HepG2 (cell line): ENCODE results near the gene PDK3. TPM values are rescaled to one million over a fixed set of nuclear protein-coding genes. Genes with fewer than 3 reads are reported as not detected.
A peak's percentile ranks its signal among the peaks of the same experiment; 100 is the strongest.

Source experiments
- DMAP1 ChIP-seq: IDR thresholded peaks from 2 replicates; pipeline ENCODE4 v1.6.1; 2016
- GMEB1 ChIP-seq: sonication (generic); formaldehyde crosslinking; IDR thresholded peaks from 2 replicates; pipeline ENCODE4 v1.5.1; 2020; ENCODE audit warnings: missing genetic modification reagents, mild to moderate bottlenecking, borderline replicate concordance
- GRHL1 ChIP-seq: sonication (generic); formaldehyde crosslinking; conservative IDR thresholded peaks from 2 replicates; pipeline ENCODE4 v1.8.0; 2022; ENCODE audit warnings: missing genetic modification reagents
- HDAC1 ChIP-seq: sonication (generic); formaldehyde crosslinking; IDR thresholded peaks from 2 replicates; pipeline ENCODE4 v1.5.1; 2020; ENCODE audit warnings: mild to moderate bottlenecking, missing genetic modification reagents
- HMGXB4 ChIP-seq, 2 experiments: sonication (generic) in 1 of 2; formaldehyde crosslinking in 1 of 2; IDR thresholded peaks; 2 replicates each; pipeline versions ENCODE4 v1.4.0 to v1.6.1; 2018 to 2020; ENCODE audit warnings: missing genetic modification reagents in 2 of 2, borderline replicate concordance in 1 of 2, low read depth in 1 of 2, mild to moderate bottlenecking in 1 of 2, missing biosample characterization in 1 of 2
- HOXA3 ChIP-seq: sonication (generic); formaldehyde crosslinking; IDR thresholded peaks from 2 replicates; pipeline ENCODE4 v1.5.0; 2020; ENCODE audit warnings: missing genetic modification reagents
- IKZF4 ChIP-seq: sonication (generic); formaldehyde crosslinking; IDR thresholded peaks from 2 replicates; pipeline ENCODE4 v1.5.1; 2020; ENCODE audit warnings: borderline replicate concordance, mild to moderate bottlenecking, low read depth, missing genetic modification reagents; ENCODE audit errors: not compliant biosample characterization
- IRF9 ChIP-seq: sonication (generic); formaldehyde crosslinking; IDR thresholded peaks from 2 replicates; pipeline ENCODE4 v1.8.0; 2022; ENCODE audit warnings: missing genetic modification reagents, mild to moderate bottlenecking, borderline replicate concordance
- ISX ChIP-seq: sonication (generic); formaldehyde crosslinking; conservative IDR thresholded peaks from 2 replicates; pipeline ENCODE4 v1.5.0; 2020; ENCODE audit warnings: missing genetic modification reagents
- MYC ChIP-seq: sonication (generic); formaldehyde crosslinking; IDR thresholded peaks from 2 replicates; pipeline ENCODE4 v1.9.0; 2021; ENCODE audit warnings: missing genetic modification reagents, borderline replicate concordance
- ONECUT2 ChIP-seq: sonication (generic); formaldehyde crosslinking; IDR thresholded peaks from 2 replicates; pipeline ENCODE4 v1.4.0; 2020; ENCODE audit warnings: missing genetic modification reagents
- SIN3A ChIP-seq: IDR thresholded peaks from 2 replicates; pipeline ENCODE4 v1.6.1; 2011; ENCODE audit warnings: low read depth, mild to moderate bottlenecking, control low read depth, low read length, borderline replicate concordance
- SIX4 ChIP-seq: sonication (generic); formaldehyde crosslinking; IDR thresholded peaks from 2 replicates; pipeline ENCODE4 v1.4.0; 2020; ENCODE audit warnings: missing genetic modification reagents
- SYNCRIP ChIP-seq: fragments of 200-400 bp; formaldehyde crosslinking; IDR thresholded peaks from 2 replicates; pipeline ENCODE4 v1.6.1; 2018; ENCODE audit warnings: mild to moderate bottlenecking, low read depth, low read length; ENCODE audit not compliant: insufficient read depth
- THAP11 ChIP-seq: IDR thresholded peaks from 2 replicates; pipeline ENCODE4 v1.6.1; 2016; ENCODE audit warnings: missing biosample characterization, missing genetic modification reagents
- YEATS4 ChIP-seq: sonication (generic); formaldehyde crosslinking; IDR thresholded peaks from 2 replicates; pipeline ENCODE4 v1.4.0; 2020; ENCODE audit warnings: missing genetic modification reagents, borderline replicate concordance
- ZFP82 ChIP-seq: sonication (generic); formaldehyde crosslinking; IDR thresholded peaks from 2 replicates; pipeline ENCODE4 v1.5.1; 2020; ENCODE audit warnings: mild to moderate bottlenecking, missing genetic modification reagents, borderline replicate concordance
- ZNF205 ChIP-seq: IDR thresholded peaks from 2 replicates; pipeline ENCODE4 v1.6.1; 2018; ENCODE audit warnings: missing biosample characterization, missing genetic modification reagents
- ZNF713 ChIP-seq: sonication (generic); formaldehyde crosslinking; IDR thresholded peaks from 2 replicates; pipeline ENCODE4 v1.4.0; 2020; ENCODE audit warnings: mild to moderate bottlenecking, missing genetic modification reagents
- ZNF747 ChIP-seq: sonication (generic); formaldehyde crosslinking; IDR thresholded peaks from 2 replicates; pipeline ENCODE4 v1.8.1; 2023; ENCODE audit warnings: missing genetic modification reagents, mild to moderate bottlenecking, borderline replicate concordance
- ZNF781 ChIP-seq: sonication (generic); formaldehyde crosslinking; IDR thresholded peaks from 2 replicates; pipeline ENCODE4 v1.5.1; 2020; ENCODE audit warnings: borderline replicate concordance, mild to moderate bottlenecking, missing genetic modification reagents; ENCODE audit errors: not compliant biosample characterization
- ZNF883 ChIP-seq: sonication (generic); formaldehyde crosslinking; IDR thresholded peaks from 2 replicates; pipeline ENCODE4 v1.5.1; 2020; ENCODE audit warnings: mild to moderate bottlenecking, missing genetic modification reagents; ENCODE audit errors: not compliant biosample characterization
- polyA plus RNA-seq, 8 experiments: library from polyadenylated mRNA; depleted of rRNA in 3 of 8; stranded (reverse) in 7 of 8; unstranded in 1 of 8; fragments of >200 nt; fragmentation: Illumina TruSeq in 4 of 8; extraction: Trizol in 4 of 8; gene quantifications; 2 replicates each; pipeline versions ENCODE4 v1.2.1 to v1.2.3, GENCODE V29; 2011 to 2016; ENCODE audit warnings: low read depth in 4 of 8, missing spikeins in 1 of 8, mixed read lengths in 1 of 8; ENCODE audit not compliant: insufficient read depth in 1 of 8
- total RNA-seq, 5 experiments: library from RNA; depleted of rRNA; stranded (reverse); fragments of >200 nt; fragmentation: Illumina TruSeq; extraction: Trizol; gene quantifications; 2 replicates each; pipeline ENCODE4 v1.2.3, GENCODE V29; 2016; ENCODE audit warnings: low read depth in 1 of 5

PDK3 gene
- total and polyA plus RNA-seq, 2 of the 13 experiments (the other 11 are each of a cell fraction or from before 2014, with no cell fraction given): 9.1 to 10.5 TPM

GRCh38 chrX:24464836-24465531 lies at the start of gene PDK3 (continued):
- TF ChIP-seq GMEB1 (peak; percentile 90), ZNF747 (0 out of 2 replicates have a peak, but pooled peaks have one; percentile 47), MYC (CRISPR knock-in tag) (peak; percentile 56; the same call in 1 of the 2 replicates), ISX (CRISPR knock-in tag) (no peak), ZNF883 (CRISPR knock-in tag) (no peak), DMAP1 (0 out of 2 replicates have a peak, but pooled peaks have one; percentile 37), ZNF781 (CRISPR knock-in tag) (no peak), ONECUT2 (CRISPR knock-in tag) (no peak), SIX4 (CRISPR knock-in tag) (no peak), SYNCRIP (no peak), GRHL1 (CRISPR knock-in tag) (no peak), THAP11 (CRISPR knock-in tag) (peak; percentile 33; the same call in 1 of the 2 replicates), HOXA3 (CRISPR knock-in tag) (peak; percentile 70; the same call in 1 of the 2 replicates), YEATS4 (CRISPR knock-in tag) (peak; percentile 64; the same call in 1 of the 2 replicates), HDAC1 (CRISPR knock-in tag) (peak; percentile 70), IRF9 (peak; percentile 53; the same call in 1 of the 2 replicates), ZFP82 (CRISPR knock-in tag) (peak; percentile 80; the same call in 1 of the 2 replicates), HMGXB4 (CRISPR knock-in tag; IDR thresholded peaks at IDR 0.05; ENCODE audit: borderline replicate concordance in 1 of 2, low read depth in 1 of 2) (peak; percentile 17 to 44; a peak in 2 of 4 replicates), ZNF713 (CRISPR knock-in tag) (no peak), IKZF4 (peak; percentile 19), ZNF205 (CRISPR knock-in tag) (0 out of 2 replicates have a peak, but pooled peaks have one; percentile 28), SIN3A (no peak)
